ENCODE results near the gene ZSCAN4.

DNA sequence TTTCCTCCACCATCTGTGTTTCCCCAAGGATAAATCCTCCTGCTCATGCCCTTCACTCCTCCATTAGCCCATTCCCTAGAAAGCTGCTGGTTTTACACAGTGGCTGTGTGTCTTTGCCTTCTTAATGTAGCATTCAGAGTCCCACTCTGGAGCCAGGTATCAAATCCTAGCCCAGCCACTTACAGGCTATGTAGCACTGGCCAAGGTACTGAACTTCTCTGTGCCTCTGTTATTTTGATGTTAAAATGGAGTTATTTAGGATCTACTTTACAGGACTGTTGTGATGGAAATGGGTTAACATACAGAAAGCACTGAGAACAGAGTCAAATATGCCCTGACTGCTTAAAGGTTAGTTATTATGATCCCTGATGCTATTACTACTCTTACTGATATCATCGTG is 1.5 kb upstream of the ZSCAN4 start:
- TF ChIP-seq, protein P1, sequence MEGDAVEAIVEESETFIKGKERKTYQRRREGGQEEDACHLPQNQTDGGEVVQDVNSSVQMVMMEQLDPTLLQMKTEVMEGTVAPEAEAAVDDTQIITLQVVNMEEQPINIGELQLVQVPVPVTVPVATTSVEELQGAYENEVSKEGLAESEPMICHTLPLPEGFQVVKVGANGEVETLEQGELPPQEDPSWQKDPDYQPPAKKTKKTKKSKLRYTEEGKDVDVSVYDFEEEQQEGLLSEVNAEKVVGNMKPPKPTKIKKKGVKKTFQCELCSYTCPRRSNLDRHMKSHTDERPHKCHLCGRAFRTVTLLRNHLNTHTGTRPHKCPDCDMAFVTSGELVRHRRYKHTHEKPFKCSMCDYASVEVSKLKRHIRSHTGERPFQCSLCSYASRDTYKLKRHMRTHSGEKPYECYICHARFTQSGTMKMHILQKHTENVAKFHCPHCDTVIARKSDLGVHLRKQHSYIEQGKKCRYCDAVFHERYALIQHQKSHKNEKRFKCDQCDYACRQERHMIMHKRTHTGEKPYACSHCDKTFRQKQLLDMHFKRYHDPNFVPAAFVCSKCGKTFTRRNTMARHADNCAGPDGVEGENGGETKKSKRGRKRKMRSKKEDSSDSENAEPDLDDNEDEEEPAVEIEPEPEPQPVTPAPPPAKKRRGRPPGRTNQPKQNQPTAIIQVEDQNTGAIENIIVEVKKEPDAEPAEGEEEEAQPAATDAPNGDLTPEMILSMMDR (optimal IDR thresholded peaks at IDR 0.05 in 1 of 3, IDR thresholded peaks at IDR 0.05 in 1 of 3, conservative IDR thresholded peaks at IDR 0.05 in 1 of 3; ENCODE audit: extremely low read depth in 1 of 3, insufficient read depth in 2 of 3, low read length in 3 of 3), result no peak
- TF ChIP-seq EZH2 (IDR thresholded peaks at IDR 0.05; ENCODE audit: low read length), result no peak

Measured in keratinocyte (primary cell).